Panc1 (cell line): ENCODE results near the gene CYB561D1.

Source experiments
- CTCF ChIP-seq: fragments of 450-650 bp; IDR thresholded peaks from 2 replicates; pipeline ENCODE4 v1.5.1; 2017; ENCODE audit warnings: mild to moderate bottlenecking
- REST ChIP-seq, 2 experiments: IDR thresholded peaks; 2 replicates each; pipeline ENCODE4 v1.6.1; 2011 to 2012; ENCODE audit warnings: low read depth in 2 of 2, control low read depth in 1 of 2, low read length in 1 of 2, mild to moderate bottlenecking in 1 of 2, moderate library complexity in 1 of 2; ENCODE audit not compliant: insufficient read depth in 1 of 2

GRCh38 chr1:109535971-109536491 is 42.1 kb downstream of the CYB561D1 start:
- no peak for TF ChIP-seq CTCF
- TF ChIP-seq REST (IDR thresholded peaks at IDR 0.05; ENCODE audit: insufficient read depth in 1 of 2, low read depth in 2 of 2, low read length in 1 of 2), result no peak
